ENCODE results near the gene MTTP. TPM values are rescaled to one million over a fixed set of nuclear protein-coding genes. Genes with fewer than 3 reads are reported as not detected.

The MTTP gene
- total RNA-seq, 1 experiment from 2014 or later, result not detected

DNA sequence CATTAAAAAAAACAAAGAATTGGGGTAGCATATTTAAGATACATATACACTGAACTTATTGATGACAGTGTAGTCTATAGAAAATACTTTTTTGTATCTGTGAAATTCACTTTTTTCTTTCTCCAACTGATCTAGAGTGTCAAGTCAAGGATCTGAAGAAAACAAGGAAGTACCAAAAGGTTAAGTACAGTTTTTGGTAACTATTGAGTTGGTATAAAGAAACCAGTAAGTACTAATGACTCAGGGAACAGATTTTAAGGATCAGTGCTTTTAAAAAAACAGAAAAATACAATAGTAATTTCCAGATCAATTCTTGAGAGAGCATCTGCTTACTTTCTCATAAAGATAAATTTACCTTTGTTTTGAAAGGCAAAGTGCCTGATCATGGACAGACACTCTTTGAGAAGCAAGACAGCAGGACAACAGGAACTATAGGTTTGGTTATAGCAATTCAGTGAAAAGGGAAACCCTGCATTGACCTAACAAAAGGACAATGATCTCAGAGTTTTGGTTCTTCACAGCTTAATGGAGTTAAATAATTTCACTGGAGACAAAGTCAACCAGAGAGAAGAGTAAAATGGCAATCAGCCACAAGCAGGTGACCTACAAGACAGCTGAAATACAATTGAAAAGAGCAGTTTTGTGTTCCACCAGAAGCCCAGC, 34.2 kb upstream of the MTTP start:
- Histone ChIP-seq H2AFZ (peak overlapping the region; percentile 34; the same call in 1 of the 2 replicates), H3K36me3 (ENCODE audit: low read depth) (no peaks in the 10 kb centered on the region), H3K4me3 (no peak overlapping the region), H3K9me3 (ENCODE audit: insufficient read depth, low read depth) (no peaks in the 10 kb centered on the region), H4K20me1 (ENCODE audit: insufficient read depth) (no peaks in the 10 kb centered on the region), H3K27me3 (ENCODE audit: insufficient read depth, low read depth) (no peaks in the 10 kb centered on the region), H3F3A (ENCODE audit: insufficient read depth, low read depth) (no peaks in the 10 kb centered on the region), H3K4me2 (no peak overlapping the region), H3K4me1 (replicated peaks; ENCODE audit: insufficient read depth) (no peaks in the 10 kb centered on the region), H3K79me2 (ENCODE audit: low read depth) (no peaks in the 10 kb centered on the region), H3K27ac (no peak overlapping the region), H3K9me2 (ENCODE audit: insufficient read depth) (no peaks in the 10 kb centered on the region; the same call in 1 of the 2 replicates)
- no TSS peak for BruUV-seq (replicated peaks)
- CTCF ChIA-PET, result no interaction called here
- POLR2A ChIA-PET (ENCODE audit: unreplicated experiment), result no interaction called here
- DNase-seq, result no peak
- intact Hi-C loops (cut with micrococcal nuclease; ENCODE audit: unreplicated experiment), result no loop called here
- TF ChIP-seq CTCF (conservative IDR thresholded peaks at IDR 0.05) (no peak), EZH2 (IDR thresholded peaks at IDR 0.05; ENCODE audit: low read depth) (no peak)

DNA sequence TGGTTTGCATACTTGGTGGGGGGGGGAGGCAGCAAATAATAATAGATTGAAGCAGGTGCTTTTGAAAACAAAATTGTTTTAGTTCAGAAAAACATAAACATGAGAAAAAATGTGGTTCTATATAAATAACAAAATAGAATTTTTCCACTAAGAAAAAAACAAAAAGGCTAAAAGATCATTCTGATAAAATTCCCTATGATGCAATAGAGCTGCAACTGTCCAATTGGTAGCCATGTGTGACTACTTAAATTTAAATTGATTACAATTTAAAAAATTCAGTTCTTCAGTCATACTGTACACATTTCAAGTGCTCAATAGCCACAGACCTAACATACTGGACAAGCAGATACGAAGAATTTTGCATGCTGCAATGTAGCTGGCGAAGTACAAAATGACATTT, 21.8 kb upstream of the MTTP start:
- 0 out of 2 replicates have a peak, but pooled peaks cover 4% of the 10 kb centered on the region for H4K20me1 ChIP-seq (ENCODE audit: insufficient read depth)
- H3K36me3 ChIP-seq (ENCODE audit: low read depth), result no peaks in the 10 kb centered on the region
- H3K4me3 ChIP-seq, result no peak overlapping the region
- no peaks in the 10 kb centered on the region for H3F3A ChIP-seq (ENCODE audit: insufficient read depth, low read depth)
- no peaks in the 10 kb centered on the region for H3K27me3 ChIP-seq (ENCODE audit: insufficient read depth, low read depth)
- no peaks in the 10 kb centered on the region for H3K79me2 ChIP-seq (ENCODE audit: low read depth)
- DNase-seq, result no peak
- no peaks in the 10 kb centered on the region for H3K9me2 ChIP-seq (ENCODE audit: insufficient read depth)
- H3K4me2 ChIP-seq, result no peak overlapping the region
- ChIA-PET CTCF (no interaction called here), POLR2A (ENCODE audit: unreplicated experiment) (no interaction called here)
- no peak overlapping the region for H3K27ac ChIP-seq
- H3K9me3 ChIP-seq (ENCODE audit: insufficient read depth, low read depth), result no peaks in the 10 kb centered on the region
- TF ChIP-seq EZH2 (IDR thresholded peaks at IDR 0.05; ENCODE audit: low read depth) (no peak), CTCF (conservative IDR thresholded peaks at IDR 0.05) (no peak)
- BruUV-seq (replicated peaks), result no TSS peak
- no peak overlapping the region for H2AFZ ChIP-seq
- intact Hi-C loops (cut with micrococcal nuclease; ENCODE audit: unreplicated experiment), result no loop called here
- no peaks in the 10 kb centered on the region for H3K4me1 ChIP-seq (replicated peaks; ENCODE audit: insufficient read depth)

- Histone ChIP-seq H3K4me3 (peak within 1 kb of the TSS; percentile 69), H3K36me3 (ENCODE audit: low read depth) (no peaks in the 10 kb centered on the region), H3K27me3 (ENCODE audit: insufficient read depth, low read depth) (no peaks in the 10 kb centered on the region), H3K27ac (peak within 1 kb of the TSS; percentile 92), H4K20me1 (ENCODE audit: insufficient read depth) (no peaks in the 10 kb centered on the region), H3K4me2 (peak within 1 kb of the TSS; percentile 84), H3K4me1 (replicated peaks; ENCODE audit: insufficient read depth) (0 out of 2 replicates have a peak, but pooled peaks cover 9% of the 10 kb centered on the region), H3K9me3 (ENCODE audit: insufficient read depth, low read depth) (no peaks in the 10 kb centered on the region), H2AFZ (peak within 1 kb of the TSS; percentile 81), H3K9me2 (ENCODE audit: insufficient read depth) (no peaks in the 10 kb centered on the region), H3K79me2 (ENCODE audit: low read depth) (no peaks in the 10 kb centered on the region), H3F3A (ENCODE audit: insufficient read depth, low read depth) (peaks cover 16% of the 10 kb centered on the region)
- TSS peak; percentile 91 for BruUV-seq (replicated peaks)
- no peak for TF ChIP-seq EZH2 (IDR thresholded peaks at IDR 0.05; ENCODE audit: low read depth)
- TF ChIP-seq CTCF (conservative IDR thresholded peaks at IDR 0.05), result no peak
- peak; percentile 87 to 93 for DNase-seq
- intact Hi-C loops (cut with micrococcal nuclease; ENCODE audit: unreplicated experiment), result loop anchor here (1.0 to 2.0 kb wide), 3 partner anchors 91 to 386 kb away; no protein-coding TSS in a partner anchor
- ChIA-PET POLR2A (ENCODE audit: unreplicated experiment) (interaction anchor here (0.6 to 0.7 kb wide), 3 partner anchors 112 to 1448 kb away, joined by 3 to 7 read pairs (median 4); partner anchors contain the start of gene H2AZ1), CTCF (interaction anchor here (1.3 kb wide), 1 partner anchor 160 kb away, joined by 5 read pairs; no protein-coding TSS in a partner anchor)
These were observed 11.1 kb upstream of the MTTP start, which contains the start of gene TRMT10A for GRCh38 chr4:99563310-99564186. TRMT10A (minus strand) TSS chr4:99564039; CDS start chr4:99559338, 4,701 bp downstream.

Measured in PC-9 (cell line).